HG02759 (cell line): ENCODE data around the gene NCOA1.
A peak's percentile ranks its signal among the peaks of the same experiment; 100 is the strongest.
"Not testable (repeated sequence)": the region's sequence is repeated elsewhere in the genome, so short reads cannot be mapped to it uniquely, and the experiment has no call there.

Experiments used
- ATAC-seq: cut with Tn5 transposase; IDR thresholded peaks from one replicate; pipeline ENCODE4 v1.9.1; 2021; ENCODE audit warnings: mild to moderate bottlenecking, moderate library complexity; ENCODE audit not compliant: unreplicated experiment

Gene NCOA1

DNA sequence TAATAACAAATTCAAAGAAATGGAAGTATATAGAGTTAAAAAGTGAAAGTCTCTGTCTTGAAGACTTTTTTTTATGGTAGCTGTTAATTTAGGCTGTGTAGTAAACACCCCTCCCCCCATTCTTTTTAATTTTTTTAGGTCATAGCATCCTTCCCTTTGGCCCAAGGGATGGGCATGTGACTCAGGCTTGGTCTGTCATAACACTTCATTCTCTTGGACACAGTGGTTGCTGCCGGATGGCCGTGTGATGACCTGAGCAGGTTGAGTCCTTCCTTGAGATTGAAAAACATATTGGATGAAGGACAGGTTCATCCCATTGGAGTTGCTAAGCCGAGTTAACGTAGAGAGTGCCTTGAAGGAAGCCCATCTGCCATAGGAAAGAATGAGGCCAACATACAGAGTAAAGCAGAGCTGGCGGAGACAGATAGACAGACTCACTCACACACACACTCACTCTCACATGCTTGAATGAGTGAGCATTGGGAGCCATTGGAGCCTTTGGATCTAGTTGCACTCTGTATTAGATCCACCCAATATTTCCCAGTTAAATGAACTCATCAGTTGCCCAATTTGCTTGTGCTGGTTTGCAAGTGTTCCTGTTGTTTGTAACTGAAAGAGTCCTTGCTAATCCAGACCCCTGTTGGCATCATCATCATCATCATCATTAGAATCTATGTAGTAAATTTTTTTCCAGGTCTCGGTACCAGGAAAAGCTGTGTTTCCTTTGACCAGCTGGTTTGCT is 14.7 kb downstream of the NCOA1 start:
- ATAC-seq = no peak

DNA sequence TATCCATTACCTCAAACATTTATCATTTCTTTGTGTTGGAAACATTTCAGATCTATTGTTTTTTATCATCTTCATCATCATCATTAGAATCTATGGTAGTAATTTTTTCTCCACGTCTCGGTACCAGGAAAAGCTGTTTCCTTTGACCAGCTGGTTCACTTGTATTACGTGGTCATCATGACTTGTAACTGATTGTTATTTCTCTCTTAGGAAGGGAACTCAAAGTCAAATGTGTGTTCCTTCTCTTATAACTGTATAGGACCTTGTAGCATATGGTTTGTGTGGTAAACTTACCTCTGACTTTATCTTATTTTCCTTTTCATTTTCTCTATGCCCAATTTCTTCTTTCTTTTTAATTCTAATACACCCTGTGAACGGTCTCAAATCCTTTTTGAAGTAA is 16.5 kb downstream of the NCOA1 start:
- ATAC-seq = no peak

DNA sequence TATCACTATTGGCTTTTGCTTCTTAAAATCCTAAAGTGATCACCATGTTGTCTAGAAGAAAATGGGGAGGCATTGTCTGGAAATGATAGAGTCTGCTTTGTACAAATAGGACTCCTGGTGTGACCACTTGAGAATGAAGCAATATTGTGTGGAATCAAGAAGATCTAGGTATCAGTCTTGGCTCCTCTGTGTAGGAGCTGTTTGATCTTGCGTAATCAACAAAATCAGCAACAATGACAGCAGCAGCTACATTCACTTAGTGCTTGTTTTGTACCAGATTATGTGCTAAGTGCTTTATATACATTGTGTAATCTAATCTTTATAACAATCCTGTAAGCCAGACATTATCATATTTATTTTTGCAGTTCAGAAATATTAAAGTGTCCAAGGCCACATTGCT is 17.8 kb downstream of the NCOA1 start:
- ATAC-seq = no peak

DNA sequence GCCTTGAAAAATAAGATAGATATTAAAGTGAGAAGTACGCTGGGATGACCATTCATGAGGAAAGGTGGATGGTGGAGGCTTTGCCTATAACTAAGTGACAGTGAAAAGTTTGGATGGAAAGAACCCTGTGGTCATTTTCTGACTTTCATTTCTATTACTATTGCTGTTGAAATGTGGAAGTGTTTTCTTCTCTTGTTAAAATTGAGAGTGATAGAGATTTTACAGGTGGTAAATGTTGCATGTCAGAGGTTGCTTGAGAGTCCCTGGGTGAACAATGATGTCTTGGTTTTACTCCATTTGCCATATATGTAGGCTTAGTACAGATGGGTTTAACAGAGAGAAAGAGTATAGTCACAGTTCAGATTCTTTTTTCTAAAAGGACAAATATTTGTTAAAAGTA is 18.4 kb downstream of the NCOA1 start:
- ATAC-seq = peak; percentile 80

DNA sequence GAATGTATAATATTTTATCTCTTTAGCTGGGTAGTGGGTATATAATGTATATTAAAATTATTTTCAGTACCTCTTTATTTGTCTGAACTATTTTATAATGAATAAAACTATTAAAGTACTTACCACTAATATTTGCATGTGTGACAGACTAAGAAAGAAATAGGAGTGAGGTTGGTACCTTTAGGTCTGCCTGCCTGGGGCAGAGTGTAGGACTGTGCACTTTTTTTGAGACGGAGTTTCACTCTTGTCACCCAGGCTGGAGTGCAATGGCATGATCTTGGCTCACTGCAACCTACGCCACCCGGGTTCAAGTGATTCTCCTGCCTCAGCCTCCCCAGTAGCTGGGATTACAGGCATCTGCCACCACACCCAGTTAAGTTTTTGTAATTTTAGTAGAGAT is 18.8 kb downstream of the NCOA1 start:
- no peak for ATAC-seq

DNA sequence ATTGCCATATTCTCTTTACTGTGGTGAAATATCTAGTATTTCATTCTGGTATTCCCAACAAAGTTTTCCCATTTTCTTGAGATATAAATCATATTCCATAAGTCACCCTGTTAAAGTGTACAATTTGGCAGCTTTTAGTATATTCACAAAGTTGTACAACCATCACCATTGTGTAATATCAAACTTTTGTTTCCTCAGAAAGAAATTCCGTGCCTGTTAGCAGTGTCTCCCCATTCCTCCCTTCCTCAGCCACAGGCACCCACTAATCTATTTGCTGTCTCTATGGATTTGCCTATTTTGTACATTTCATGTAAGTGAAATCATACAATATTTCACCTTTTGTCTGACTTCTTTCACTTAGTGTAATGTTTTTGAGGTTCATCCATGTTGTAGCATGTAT is 19.7 kb downstream of the NCOA1 start:
- ATAC-seq = no peak

DNA sequence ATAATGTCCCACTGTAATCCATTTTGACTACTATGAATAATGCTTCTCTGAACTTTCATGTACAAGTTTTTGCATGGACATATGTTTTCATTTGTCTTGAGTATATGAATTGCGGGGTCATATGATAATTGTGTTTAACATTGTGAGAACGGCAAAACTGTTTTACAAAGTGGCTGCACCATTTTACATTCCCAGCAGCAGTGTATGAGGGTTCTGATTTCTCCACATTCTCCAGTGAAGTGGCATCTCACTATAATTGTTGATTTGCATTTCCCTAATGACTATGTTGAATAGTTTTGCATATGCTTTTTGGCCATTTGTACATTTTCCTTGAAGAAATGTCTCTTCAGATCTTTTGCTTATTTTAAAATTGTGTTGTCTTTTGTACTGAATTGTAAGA is 20.1 kb downstream of the NCOA1 start:
- ATAC-seq = no peak

DNA sequence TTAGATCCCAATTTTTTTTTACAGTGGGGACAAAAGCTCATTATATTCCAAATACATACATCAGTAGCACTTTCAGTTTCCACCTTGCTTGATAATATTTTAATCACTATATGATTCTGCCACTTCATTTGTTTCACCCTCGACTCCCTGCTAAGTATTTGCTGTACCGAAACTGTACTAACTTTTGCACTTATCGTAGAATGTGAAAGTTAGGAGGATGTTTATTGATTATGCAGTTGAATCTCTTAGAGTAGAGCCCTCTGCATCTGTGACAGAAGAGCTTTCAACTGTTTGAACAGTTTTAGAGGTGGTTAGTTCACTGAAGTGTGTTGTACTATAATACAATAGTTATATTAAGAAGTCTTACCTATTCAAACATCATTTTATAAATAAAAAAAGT is 20.8 kb downstream of the NCOA1 start:
- ATAC-seq = no peak

DNA sequence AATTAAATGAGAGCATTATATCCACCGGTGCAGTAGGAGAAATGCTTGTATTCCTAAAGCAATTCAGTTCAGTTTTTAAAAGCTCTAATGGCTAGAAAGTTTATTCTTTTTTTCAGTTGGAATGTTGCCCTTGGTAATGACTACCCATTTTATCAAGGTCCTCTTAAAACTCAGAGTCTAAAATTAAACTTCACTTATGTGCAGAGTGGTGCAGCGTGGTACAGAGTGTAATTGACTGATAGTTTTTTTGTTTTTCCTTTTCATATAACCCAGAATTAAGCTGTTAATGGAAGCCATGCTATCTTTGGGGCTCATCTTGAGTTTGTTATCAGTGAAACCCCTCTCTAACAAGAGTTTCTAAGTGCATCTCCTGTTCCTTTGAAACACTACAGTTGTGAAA is 21.4 kb downstream of the NCOA1 start:
- no peak for ATAC-seq

DNA sequence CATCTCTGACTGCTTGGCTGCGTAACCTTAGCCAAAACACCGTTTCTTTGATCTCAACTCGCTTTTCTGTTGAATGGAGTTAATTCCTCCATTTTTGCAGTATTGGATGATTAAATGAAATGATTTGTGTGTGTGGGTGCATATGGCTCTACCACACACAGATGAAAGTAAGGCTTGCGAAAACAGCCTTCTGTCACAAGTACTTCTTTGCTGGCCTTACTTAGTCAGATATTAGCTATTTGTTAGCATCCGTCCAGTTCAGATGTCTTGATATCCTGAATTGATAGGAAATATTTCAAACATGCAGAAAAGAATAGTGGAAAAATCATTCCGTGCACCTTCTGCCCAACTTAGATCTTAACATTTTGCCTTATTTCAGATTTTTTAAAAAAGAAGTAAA is 21.8 kb downstream of the NCOA1 start:
- no peak for ATAC-seq

DNA sequence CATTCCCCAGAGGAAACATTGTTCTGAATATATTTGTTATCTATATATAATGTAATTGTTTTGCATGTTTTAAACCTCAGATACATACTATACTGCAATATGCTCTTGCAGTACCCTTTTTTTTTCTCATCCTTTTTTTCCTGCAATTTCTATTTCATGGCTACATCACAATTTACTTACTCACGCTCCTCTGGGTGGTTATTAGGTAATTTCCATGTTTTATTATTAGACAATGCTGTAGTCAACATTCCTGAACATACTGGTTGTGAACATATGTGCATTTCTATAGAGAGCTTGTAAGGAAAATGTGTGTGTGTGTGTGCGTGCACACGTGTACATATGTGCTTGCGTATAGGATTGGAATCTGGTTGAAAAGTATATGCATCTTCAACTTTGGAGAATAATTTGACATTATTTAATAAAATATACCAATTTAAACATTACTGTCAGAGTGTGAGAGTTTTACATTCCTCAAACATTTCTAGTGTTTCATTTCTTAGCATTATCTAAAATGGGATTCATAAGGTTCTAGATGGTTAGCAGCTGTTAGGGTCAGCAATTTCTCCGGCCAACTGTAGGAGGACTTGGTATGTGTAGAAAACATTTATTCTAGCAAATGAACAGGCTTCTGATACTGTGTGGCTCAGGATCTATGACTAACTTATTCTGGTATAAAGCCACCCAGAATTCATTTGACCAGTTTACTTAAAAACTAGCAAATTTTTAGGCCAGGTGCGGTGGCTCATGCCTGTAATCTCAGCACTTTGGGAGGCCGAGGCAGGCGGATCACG is 22.4 kb downstream of the NCOA1 start:
- no peak for ATAC-seq

DNA sequence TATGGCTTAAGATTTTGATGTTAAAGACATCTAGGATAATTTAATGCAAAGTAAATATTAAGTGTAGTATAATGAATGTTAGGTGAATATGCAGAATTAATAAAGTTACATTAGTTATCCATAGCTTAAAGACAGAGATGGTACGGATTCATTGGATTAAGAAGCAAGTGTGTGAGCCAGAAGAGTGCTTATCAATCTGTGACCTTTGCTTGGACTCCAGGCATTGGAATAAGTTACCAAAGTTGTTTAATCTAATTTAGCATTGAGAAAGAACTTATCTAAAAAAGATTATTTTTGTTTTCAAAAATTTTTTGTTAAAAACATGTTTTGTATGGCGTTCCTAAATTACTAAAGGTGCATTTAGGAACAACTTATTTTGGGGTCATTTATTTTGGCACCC is 23.8 kb downstream of the NCOA1 start:
- no peak for ATAC-seq

DNA sequence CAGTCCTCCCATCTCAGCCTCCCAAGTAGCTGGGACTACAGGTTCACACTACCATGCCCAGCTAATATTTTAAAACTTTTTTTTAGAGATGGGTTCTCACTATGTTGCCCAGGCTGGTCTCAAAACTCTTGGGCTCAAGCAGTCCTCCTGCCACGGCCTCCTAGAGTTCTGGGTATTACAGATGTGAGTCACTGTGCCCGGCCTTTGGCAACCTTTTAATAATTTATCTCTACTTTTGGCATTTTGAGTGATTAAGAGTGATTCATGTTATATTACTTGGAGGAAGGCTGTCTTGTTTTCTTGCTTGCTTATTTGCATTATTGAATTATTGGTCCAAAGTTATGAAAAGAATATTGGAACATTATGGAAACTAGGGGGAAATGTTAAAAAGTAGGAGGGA is 24.3 kb downstream of the NCOA1 start:
- ATAC-seq = no peak

DNA sequence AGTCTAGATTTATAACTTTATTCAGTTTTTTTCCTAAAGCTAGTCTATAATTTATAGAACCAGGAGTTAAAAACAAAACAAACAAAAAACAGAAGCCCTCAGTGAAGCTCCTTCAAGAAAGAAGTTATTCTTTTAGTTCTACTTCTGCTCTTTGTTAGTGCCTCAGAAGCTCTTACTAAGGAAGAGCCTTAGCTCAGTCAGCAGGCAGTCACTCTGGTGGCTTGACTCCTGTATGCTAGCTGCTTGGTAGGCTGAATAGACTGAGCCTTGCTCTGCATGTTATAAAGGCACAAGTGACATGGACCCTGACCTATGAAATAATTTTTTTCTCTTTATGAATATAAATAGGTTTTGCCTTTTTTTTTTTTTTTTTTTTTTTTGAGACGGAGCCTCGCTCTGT is 24.8 kb downstream of the NCOA1 start:
- ATAC-seq = no peak

DNA sequence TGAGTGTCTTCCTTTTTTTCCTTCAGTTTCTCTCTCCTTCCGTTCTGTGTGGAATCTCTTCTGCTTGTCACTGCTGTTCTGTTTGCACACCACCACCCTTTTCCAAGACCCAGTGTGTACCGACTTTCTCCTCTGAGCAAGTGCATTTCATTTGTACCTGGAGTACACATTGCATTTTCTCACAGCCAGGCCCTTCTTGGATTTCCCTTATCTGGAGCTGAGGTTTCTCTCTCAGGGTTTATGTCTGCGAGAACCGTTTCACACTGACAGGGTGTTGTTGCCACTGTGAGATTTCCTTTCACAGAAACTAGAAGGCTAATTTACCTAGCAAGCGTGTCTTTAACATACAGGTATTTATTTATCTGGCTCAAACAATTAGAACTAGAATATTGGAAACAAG is 26.2 kb downstream of the NCOA1 start:
- ATAC-seq = no peak

DNA sequence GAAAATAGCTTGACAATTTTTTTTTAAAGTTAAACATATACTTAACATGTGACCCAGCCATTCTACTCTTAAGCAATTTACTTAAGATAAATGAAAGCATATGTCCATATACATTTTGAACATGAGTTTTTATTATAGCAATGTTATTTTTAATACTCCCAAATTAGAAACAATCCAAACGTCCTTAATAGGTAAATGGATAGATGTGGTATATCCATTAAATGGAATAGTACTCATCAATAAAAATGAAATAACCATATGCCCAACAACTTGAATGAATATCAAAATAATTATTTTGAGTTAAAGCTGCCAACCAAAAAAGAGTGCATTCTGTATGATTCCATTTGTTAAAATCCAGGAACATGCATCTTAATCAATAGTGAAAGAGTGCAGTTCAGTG is 29.1 kb downstream of the NCOA1 start:
- no peak for ATAC-seq

DNA sequence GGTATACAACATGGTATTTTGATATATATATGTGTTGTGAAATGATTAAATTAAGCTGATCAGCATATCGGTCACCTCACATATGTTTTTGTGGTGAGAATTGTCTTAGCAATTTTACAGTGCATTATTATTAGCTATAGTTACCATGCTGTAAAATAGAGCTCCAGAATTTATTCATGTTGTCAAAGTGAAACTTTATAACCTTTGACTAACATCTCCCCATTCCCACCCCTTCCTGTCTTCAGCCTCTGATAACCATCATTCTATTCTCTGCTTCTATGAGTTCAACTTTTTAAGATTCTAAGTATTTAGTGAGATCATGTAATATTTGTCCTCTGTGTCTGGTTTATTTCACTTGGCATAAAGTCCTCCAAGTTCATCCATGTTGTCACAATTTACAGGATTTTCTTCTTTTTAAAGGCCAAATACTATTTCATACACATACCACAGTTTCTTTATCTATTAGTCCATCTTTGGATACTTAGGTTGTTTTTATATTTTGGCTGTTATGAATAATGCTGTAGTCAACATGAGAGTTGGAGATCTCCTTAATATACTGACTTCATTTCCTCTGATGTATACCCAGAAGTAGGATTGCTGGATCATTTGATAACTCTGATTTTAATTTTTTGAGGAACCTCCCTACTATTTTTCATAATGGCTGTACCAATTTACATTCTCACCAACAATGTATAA is 30.3 kb downstream of the NCOA1 start:
- no peak for ATAC-seq

DNA sequence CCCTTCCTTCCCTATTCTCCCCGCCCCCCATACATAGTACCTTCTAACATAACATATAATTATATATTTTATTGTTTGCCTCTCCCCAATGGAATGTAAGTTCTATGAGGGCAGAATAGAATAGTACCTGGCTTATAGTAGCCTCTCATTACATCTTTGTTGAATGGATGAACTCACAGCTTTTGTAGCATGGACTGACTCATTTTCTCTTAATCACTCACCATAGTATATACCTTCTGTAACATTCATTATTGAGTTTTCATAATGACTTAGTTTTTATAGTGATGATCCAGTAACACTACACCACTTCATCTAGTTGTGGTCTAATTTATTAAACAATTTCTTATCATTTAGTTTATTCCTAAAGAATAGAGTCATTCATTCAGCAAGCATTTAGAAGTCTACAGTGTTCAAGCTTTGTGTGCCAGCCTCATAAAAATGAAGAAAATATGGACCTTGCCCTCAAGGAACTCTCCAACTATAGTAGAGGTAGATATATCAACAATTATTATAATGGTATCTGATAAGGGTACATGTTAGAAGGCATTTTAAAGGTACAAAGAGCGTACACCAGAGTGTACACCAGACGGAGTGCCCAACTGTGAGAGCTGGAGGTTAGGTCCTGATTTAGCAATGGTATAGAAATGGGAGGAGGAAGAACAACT is 31.1 kb downstream of the NCOA1 start:
- no peak for ATAC-seq

DNA sequence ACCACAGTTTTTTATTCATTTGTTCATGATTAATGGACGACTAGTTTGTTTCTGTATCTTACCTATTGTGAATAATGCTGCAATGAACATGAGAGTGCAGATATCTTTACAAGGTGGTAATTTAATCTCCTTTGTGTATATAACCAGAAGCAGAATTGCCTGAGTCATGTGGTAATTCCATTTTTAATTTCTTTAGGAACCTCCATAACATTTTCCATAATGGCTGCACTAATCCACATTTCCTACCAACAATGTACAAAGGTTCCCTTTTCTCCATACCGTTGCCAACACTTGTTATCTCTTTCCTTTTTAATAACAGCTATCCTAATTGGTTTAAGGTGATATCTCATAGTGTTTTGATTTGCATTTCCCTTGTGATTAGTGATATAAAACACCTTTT is 36.5 kb downstream of the NCOA1 start:
- no peak for ATAC-seq

DNA sequence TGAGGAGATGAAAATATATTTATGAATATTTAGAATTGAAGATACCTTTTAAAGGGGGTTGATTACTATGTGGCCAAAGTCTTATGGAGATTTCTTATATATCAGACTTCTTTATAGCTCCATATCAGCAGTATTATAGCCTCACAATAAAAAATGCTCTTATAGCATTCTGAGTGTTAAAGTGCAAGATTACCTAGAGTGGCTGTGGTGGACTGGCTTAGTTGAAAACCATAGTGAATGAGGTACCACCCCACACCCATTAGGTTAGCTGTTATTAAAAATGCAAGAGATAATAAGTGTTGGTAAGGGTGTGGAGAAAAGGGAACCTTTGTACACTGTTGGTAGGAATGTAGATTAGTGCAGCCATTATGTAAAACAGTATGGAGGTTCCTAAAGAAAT is 39.7 kb downstream of the NCOA1 start:
- ATAC-seq = no peak

DNA sequence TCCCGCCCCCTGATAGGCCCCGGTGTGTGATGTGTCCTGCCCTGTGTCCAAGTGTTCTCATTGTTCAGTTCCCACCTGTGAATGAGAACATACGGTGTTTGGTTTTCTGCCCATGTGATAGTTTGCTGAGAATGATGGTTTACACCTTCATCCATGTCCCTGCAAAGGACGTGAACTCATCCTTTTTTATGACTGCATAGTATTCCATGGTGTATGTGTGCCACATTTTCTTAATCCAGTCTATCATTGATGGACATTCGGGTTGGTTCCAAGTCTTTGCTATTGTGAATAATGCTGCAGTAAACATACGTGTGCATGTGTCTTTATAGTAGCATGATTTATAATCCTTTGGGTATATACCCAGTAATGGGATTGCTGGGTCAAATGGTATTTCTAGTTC is 40.6 kb downstream of the NCOA1 start:
- ATAC-seq = not testable (repeated sequence)
